HG03354 (cell line): ENCODE data around the gene ADGRF1.
A peak's percentile ranks its signal among the peaks of the same experiment; 100 is the strongest.
"Not testable (repeated sequence)": the region's sequence is repeated elsewhere in the genome, so short reads cannot be mapped to it uniquely, and the experiment has no call there.

Source experiments
- ATAC-seq: cut with Tn5 transposase; IDR thresholded peaks from one replicate; pipeline ENCODE4 v1.9.1; 2021; ENCODE audit warnings: mild to moderate bottlenecking; ENCODE audit not compliant: unreplicated experiment, poor library complexity, severe bottlenecking

The ADGRF1 gene

GRCh38 chr6:47062346-47062745, 20.2 kb upstream of the ADGRF1 start:
- no peak for ATAC-seq

GRCh38 chr6:47061309-47062300, 19.5 kb upstream of the ADGRF1 start:
- ATAC-seq: no peak

GRCh38 chr6:47059216-47059885, 17.2 kb upstream of the ADGRF1 start:
- no peak for ATAC-seq

- no peak for ATAC-seq
Observed at GRCh38 chr6:47057830-47058540, 15.9 kb upstream of the ADGRF1 start.

- ATAC-seq: no peak
Observed at GRCh38 chr6:47056832-47057231, 14.7 kb upstream of the ADGRF1 start.

GRCh38 chr6:47054302-47054701, 12.2 kb upstream of the ADGRF1 start:
- not testable (repeated sequence) for ATAC-seq

- no peak for ATAC-seq
Observed at GRCh38 chr6:47048638-47049037, 6.5 kb upstream of the ADGRF1 start.

- ATAC-seq: peak; percentile 92
Observed at GRCh38 chr6:47047479-47048407, 5.6 kb upstream of the ADGRF1 start.

- peak; percentile 6 for ATAC-seq
Observed at GRCh38 chr6:47047097-47047478, 5.0 kb upstream of the ADGRF1 start.

- ATAC-seq: no peak
Observed at GRCh38 chr6:47044397-47044796, 2.3 kb upstream of the ADGRF1 start.

GRCh38 chr6:47043286-47043685, 1.2 kb upstream of the ADGRF1 start:
- no peak for ATAC-seq

GRCh38 chr6:47041741-47042140, 391 bp downstream of the ADGRF1 start:
- no peak for ATAC-seq

- ATAC-seq: no peak
Observed at GRCh38 chr6:47034926-47035325, 7.2 kb downstream of the ADGRF1 start.

- ATAC-seq: no peak
Observed at GRCh38 chr6:47034421-47034820, 7.7 kb downstream of the ADGRF1 start.

GRCh38 chr6:47032974-47033765, 9.0 kb downstream of the ADGRF1 start:
- ATAC-seq: no peak

GRCh38 chr6:47031656-47032055, 10.5 kb downstream of the ADGRF1 start:
- no peak for ATAC-seq

- no peak for ATAC-seq
Observed at GRCh38 chr6:47029865-47030561, 12.1 kb downstream of the ADGRF1 start.

- ATAC-seq: no peak
Observed at GRCh38 chr6:47028835-47029360, 13.2 kb downstream of the ADGRF1 start.
